Measurements from ENCODE around the gene MDK.

MDK gene

GRCh38 chr11:46385169-46386004, 3.9 kb downstream of the MDK start:
- H3K27me3 ChIP-seq (ENCODE audit: insufficient read depth, poor library complexity, severe bottlenecking), result peaks cover 30% of the 10 kb centered on the region
- DNase-seq (ENCODE audit: low read depth in 1 of 2, low spot score in 1 of 2), result no peak

GRCh38 chr11:46386005-46386578, 4.6 kb downstream of the MDK start:
- Histone ChIP-seq H3K4me3 (replicated peaks; ENCODE audit: insufficient read depth, low read length) (no peak overlapping the region), H3K27me3 (ENCODE audit: insufficient read depth, poor library complexity, severe bottlenecking) (peaks cover 29% of the 10 kb centered on the region), H3K27ac (replicated peaks) (no peak overlapping the region)
- no peak for DNase-seq (ENCODE audit: low read depth in 1 of 2, low spot score in 1 of 2)
- TF ChIP-seq GABPA (IDR thresholded peaks at IDR 0.05; ENCODE audit: low read depth) (no peak), SPI1 (IDR thresholded peaks at IDR 0.05; ENCODE audit: borderline replicate concordance, low read depth) (no peak), POLR2AphosphoS5 (IDR thresholded peaks at IDR 0.05; ENCODE audit: low read depth) (no peak)
- TF ChIP-seq, protein P1, sequence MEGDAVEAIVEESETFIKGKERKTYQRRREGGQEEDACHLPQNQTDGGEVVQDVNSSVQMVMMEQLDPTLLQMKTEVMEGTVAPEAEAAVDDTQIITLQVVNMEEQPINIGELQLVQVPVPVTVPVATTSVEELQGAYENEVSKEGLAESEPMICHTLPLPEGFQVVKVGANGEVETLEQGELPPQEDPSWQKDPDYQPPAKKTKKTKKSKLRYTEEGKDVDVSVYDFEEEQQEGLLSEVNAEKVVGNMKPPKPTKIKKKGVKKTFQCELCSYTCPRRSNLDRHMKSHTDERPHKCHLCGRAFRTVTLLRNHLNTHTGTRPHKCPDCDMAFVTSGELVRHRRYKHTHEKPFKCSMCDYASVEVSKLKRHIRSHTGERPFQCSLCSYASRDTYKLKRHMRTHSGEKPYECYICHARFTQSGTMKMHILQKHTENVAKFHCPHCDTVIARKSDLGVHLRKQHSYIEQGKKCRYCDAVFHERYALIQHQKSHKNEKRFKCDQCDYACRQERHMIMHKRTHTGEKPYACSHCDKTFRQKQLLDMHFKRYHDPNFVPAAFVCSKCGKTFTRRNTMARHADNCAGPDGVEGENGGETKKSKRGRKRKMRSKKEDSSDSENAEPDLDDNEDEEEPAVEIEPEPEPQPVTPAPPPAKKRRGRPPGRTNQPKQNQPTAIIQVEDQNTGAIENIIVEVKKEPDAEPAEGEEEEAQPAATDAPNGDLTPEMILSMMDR (IDR thresholded peaks at IDR 0.05; ENCODE audit: insufficient read depth, low read length), result no peak
- TF ChIP-seq, protein P2, sequence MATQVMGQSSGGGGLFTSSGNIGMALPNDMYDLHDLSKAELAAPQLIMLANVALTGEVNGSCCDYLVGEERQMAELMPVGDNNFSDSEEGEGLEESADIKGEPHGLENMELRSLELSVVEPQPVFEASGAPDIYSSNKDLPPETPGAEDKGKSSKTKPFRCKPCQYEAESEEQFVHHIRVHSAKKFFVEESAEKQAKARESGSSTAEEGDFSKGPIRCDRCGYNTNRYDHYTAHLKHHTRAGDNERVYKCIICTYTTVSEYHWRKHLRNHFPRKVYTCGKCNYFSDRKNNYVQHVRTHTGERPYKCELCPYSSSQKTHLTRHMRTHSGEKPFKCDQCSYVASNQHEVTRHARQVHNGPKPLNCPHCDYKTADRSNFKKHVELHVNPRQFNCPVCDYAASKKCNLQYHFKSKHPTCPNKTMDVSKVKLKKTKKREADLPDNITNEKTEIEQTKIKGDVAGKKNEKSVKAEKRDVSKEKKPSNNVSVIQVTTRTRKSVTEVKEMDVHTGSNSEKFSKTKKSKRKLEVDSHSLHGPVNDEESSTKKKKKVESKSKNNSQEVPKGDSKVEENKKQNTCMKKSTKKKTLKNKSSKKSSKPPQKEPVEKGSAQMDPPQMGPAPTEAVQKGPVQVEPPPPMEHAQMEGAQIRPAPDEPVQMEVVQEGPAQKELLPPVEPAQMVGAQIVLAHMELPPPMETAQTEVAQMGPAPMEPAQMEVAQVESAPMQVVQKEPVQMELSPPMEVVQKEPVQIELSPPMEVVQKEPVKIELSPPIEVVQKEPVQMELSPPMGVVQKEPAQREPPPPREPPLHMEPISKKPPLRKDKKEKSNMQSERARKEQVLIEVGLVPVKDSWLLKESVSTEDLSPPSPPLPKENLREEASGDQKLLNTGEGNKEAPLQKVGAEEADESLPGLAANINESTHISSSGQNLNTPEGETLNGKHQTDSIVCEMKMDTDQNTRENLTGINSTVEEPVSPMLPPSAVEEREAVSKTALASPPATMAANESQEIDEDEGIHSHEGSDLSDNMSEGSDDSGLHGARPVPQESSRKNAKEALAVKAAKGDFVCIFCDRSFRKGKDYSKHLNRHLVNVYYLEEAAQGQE (IDR thresholded peaks at IDR 0.05; ENCODE audit: insufficient replicate concordance, low read depth), result no peak

More at GRCh38 chr11:46385169-46386004, 3.9 kb downstream of the MDK start:
- Histone ChIP-seq H3K27ac (replicated peaks) (no peak overlapping the region), H3K4me3 (replicated peaks; ENCODE audit: insufficient read depth, low read length) (no peak overlapping the region)
- TF ChIP-seq, protein P2 (IDR thresholded peaks at IDR 0.05; ENCODE audit: insufficient replicate concordance, low read depth), result no peak
- no peak for TF ChIP-seq SPI1 (IDR thresholded peaks at IDR 0.05; ENCODE audit: borderline replicate concordance, low read depth)
- TF ChIP-seq POLR2AphosphoS5 (IDR thresholded peaks at IDR 0.05; ENCODE audit: low read depth), result no peak
- TF ChIP-seq, protein P1 (IDR thresholded peaks at IDR 0.05; ENCODE audit: insufficient read depth, low read length), result no peak
- no peak for TF ChIP-seq GABPA (IDR thresholded peaks at IDR 0.05; ENCODE audit: low read depth)

DNA sequence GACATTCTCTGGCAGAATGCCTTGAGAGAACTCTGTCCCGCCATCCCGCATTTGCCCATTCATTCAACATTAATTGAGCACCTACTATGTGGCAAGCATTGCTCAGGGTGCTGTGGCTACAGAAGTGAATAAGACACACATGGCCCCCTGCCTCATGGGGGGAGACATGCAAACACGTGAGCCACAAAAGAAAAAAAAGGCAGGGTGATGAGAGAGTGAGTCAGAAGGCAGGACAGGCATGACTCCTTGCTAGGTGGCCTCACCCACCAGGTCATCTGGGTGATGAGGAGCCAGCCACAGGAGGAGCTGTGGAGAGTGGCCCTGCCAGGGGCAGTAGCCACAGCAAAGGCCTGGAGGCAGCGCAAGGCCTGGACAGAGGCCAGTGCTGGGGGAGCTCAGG, 5.2 kb downstream of the MDK start:
- Histone ChIP-seq H3K27ac (replicated peaks) (no peak overlapping the region), H3K27me3 (ENCODE audit: insufficient read depth, poor library complexity, severe bottlenecking) (peaks cover 31% of the 10 kb centered on the region), H3K4me3 (replicated peaks; ENCODE audit: insufficient read depth, low read length) (no peak overlapping the region)
- TF ChIP-seq SPI1 (IDR thresholded peaks at IDR 0.05; ENCODE audit: borderline replicate concordance, low read depth) (no peak), GABPA (IDR thresholded peaks at IDR 0.05; ENCODE audit: low read depth) (no peak), POLR2AphosphoS5 (IDR thresholded peaks at IDR 0.05; ENCODE audit: low read depth) (no peak)
- TF ChIP-seq, protein P1 (IDR thresholded peaks at IDR 0.05; ENCODE audit: insufficient read depth, low read length), result no peak
- TF ChIP-seq, protein P2 (IDR thresholded peaks at IDR 0.05; ENCODE audit: insufficient replicate concordance, low read depth), result no peak
- DNase-seq (ENCODE audit: low read depth in 1 of 2, low spot score in 1 of 2), result no peak

Measured in HL-60 (cell line).